OCI-LY1 (cell line): Measurements from ENCODE around the gene CCDC60.

ENCODE experiments used
- H2AFZ ChIP-seq: fragments of 200-600 bp; sonication (generic), shearing (Covaris generic); 2 replicates; pipeline ENCODE4 v1.6.0; 2014; ENCODE audit warnings: antibody characterized with exemption, mild to moderate bottlenecking, low read length
- H3F3A ChIP-seq: fragments of 200-600 bp; sonication (generic), shearing (Covaris generic); 2 replicates; pipeline ENCODE4 v1.6.0; 2014; ENCODE audit warnings: mild to moderate bottlenecking, antibody characterized with exemption, low read length, moderate library complexity; ENCODE audit not compliant: insufficient read depth
- H3K27ac ChIP-seq: fragments of 200-600 bp; sonication (generic); 2 replicates; pipeline ENCODE4 v1.5.1; 2014; ENCODE audit warnings: low read length, mixed run types, mild to moderate bottlenecking, low read depth; ENCODE audit not compliant: poor library complexity, severe bottlenecking
- H3K27me3 ChIP-seq: fragments of 200-600 bp; sonication (generic); 2 replicates; pipeline ENCODE4 v1.6.0; 2014; ENCODE audit warnings: antibody characterized with exemption, mild to moderate bottlenecking, low read length, moderate library complexity; ENCODE audit not compliant: insufficient read depth
- H3K36me3 ChIP-seq: fragments of 200-600 bp; sonication (generic); 2 replicates; pipeline ENCODE4 v1.6.1; 2014; ENCODE audit warnings: mild to moderate bottlenecking, antibody characterized with exemption, low read length, moderate library complexity, mixed read lengths; ENCODE audit not compliant: insufficient read depth
- H3K4me1 ChIP-seq: fragments of 200-600 bp; sonication (generic); 2 replicates; pipeline ENCODE4 v1.5.1; 2014; ENCODE audit warnings: mild to moderate bottlenecking, low read length, moderate library complexity; ENCODE audit not compliant: insufficient read depth, severe bottlenecking
- H3K4me2 ChIP-seq: fragments of 200-600 bp; sonication (generic), shearing (Covaris generic); 2 replicates; pipeline ENCODE4 v1.6.1; 2014; ENCODE audit warnings: low read length
- H3K4me3 ChIP-seq: fragments of 200-600 bp; sonication (generic); 2 replicates; pipeline ENCODE4 v1.5.1; 2014; ENCODE audit warnings: low read length, low read depth, mild to moderate bottlenecking, mixed read lengths; ENCODE audit not compliant: poor library complexity, severe bottlenecking
- H3K79me2 ChIP-seq: fragments of 200-600 bp; shearing (Covaris generic); 2 replicates; pipeline ENCODE4 v1.6.1; 2016; ENCODE audit warnings: mixed run types, low read length, mixed read lengths; ENCODE audit not compliant: insufficient read depth
- H3K9ac ChIP-seq: fragments of 200-600 bp; sonication (generic), shearing (Covaris generic); 2 replicates; pipeline ENCODE4 v1.6.1; 2014; ENCODE audit warnings: mild to moderate bottlenecking, low read length, mixed read lengths
- H3K9me2 ChIP-seq: fragments of 200-600 bp; sonication (generic), shearing (Covaris generic); 2 replicates; pipeline ENCODE4 v1.6.1; 2014; ENCODE audit warnings: low read depth, mild to moderate bottlenecking, low read length, mixed read lengths
- H3K9me3 ChIP-seq: fragments of 200-600 bp; shearing (Covaris generic); 2 replicates; pipeline ENCODE4 v1.6.1; 2014; ENCODE audit warnings: low read length, mixed read lengths
- H4K20me1 ChIP-seq: fragments of 200-600 bp; sonication (generic), shearing (Covaris generic); 2 replicates; pipeline ENCODE4 v1.6.0; 2016; ENCODE audit warnings: mild to moderate bottlenecking, low read length; ENCODE audit not compliant: insufficient read depth
- EZH2 ChIP-seq: fragments of 200-600 bp; sonication (generic), shearing (Covaris generic); IDR thresholded peaks from 2 replicates; pipeline ENCODE4 v1.8.0; 2017; ENCODE audit warnings: borderline replicate concordance, mixed run types, mild to moderate bottlenecking, antibody characterized with exemption, low read length, moderate library complexity, mixed read lengths
- TF ChIP-seq, protein P1 (sequence below): fragments of 200-600 bp; sonication (generic), shearing (Covaris generic); IDR thresholded peaks from 2 replicates; pipeline ENCODE4 v1.5.1; 2017; ENCODE audit warnings: mild to moderate bottlenecking, antibody characterized with exemption, low read length, moderate library complexity, mixed read lengths

The CCDC60 gene

DNA sequence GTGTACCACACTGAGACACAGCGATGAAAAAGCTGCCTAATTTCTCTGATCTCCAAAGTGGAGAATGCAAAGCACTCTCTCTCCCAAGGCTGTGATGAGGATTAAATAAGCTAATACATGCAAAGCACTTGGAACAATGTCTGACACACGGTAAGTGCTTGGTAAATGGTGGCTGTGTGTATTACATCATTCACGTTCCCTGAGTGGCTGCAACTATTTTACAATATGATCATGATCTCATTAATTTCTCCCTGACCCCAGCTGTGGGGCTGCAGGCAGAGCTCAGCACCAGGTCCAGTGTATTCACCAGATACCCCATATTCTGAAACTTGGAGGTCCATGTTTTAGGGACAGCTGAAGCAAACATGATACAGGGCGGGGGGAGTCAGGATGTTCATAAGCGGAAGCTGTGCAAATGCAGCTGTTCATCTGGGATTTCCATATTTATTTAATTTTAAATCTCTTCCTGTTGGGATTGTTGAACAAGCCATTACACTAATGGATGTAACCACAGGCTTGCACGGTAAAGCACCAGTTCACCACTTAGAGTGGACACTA, 106.4 kb downstream of the CCDC60 start:
- Histone ChIP-seq H3K9me3 (no peaks in the 10 kb centered on the region), H3K9ac (no peak overlapping the region), H3F3A (no peaks in the 10 kb centered on the region), H3K9me2 (no peaks in the 10 kb centered on the region), H3K27me3 (no peaks in the 10 kb centered on the region), H3K36me3 (no peaks in the 10 kb centered on the region), H3K27ac (no peak overlapping the region), H4K20me1 (no peaks in the 10 kb centered on the region), H3K4me2 (no peak overlapping the region), H3K4me1 (no peaks in the 10 kb centered on the region), H2AFZ (no peak overlapping the region), H3K4me3 (no peak overlapping the region), H3K79me2 (no peaks in the 10 kb centered on the region)
- TF ChIP-seq EZH2, result no peak
- TF ChIP-seq, protein P1, sequence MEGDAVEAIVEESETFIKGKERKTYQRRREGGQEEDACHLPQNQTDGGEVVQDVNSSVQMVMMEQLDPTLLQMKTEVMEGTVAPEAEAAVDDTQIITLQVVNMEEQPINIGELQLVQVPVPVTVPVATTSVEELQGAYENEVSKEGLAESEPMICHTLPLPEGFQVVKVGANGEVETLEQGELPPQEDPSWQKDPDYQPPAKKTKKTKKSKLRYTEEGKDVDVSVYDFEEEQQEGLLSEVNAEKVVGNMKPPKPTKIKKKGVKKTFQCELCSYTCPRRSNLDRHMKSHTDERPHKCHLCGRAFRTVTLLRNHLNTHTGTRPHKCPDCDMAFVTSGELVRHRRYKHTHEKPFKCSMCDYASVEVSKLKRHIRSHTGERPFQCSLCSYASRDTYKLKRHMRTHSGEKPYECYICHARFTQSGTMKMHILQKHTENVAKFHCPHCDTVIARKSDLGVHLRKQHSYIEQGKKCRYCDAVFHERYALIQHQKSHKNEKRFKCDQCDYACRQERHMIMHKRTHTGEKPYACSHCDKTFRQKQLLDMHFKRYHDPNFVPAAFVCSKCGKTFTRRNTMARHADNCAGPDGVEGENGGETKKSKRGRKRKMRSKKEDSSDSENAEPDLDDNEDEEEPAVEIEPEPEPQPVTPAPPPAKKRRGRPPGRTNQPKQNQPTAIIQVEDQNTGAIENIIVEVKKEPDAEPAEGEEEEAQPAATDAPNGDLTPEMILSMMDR, result no peak

DNA sequence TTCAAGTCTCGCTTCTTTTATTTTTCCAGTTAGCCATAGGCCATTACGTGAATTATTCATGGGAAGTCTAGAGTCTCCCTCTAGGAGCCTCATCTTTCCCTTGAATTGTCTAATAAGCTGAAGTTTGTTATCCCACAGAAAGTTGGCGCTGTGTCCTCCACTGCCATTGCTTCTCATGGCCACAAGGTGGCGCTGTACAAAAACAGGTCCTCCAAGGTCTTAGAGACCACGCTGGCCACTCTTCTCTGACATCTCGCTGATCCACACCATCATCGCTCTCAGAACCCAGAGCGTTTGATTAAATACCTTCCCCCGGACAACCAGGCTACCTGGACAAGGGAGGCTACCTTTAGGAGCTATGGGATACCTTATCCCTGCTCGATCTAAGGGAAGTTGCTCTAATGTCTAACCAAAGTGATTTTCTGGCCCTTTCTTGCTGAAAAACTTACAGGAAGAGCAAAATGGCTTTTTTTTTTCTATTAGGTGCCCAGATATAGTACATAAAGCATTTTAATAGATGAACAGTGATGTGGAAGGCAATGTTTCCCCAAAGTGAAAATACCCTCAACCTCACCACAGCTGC, 110.0 kb downstream of the CCDC60 start:
- Histone ChIP-seq H3F3A (no peaks in the 10 kb centered on the region), H3K4me1 (no peaks in the 10 kb centered on the region), H4K20me1 (no peaks in the 10 kb centered on the region), H3K9ac (no peak overlapping the region), H3K36me3 (no peaks in the 10 kb centered on the region), H3K9me3 (no peaks in the 10 kb centered on the region), H3K27me3 (no peaks in the 10 kb centered on the region), H2AFZ (no peak overlapping the region), H3K4me3 (no peak overlapping the region), H3K4me2 (no peak overlapping the region), H3K9me2 (no peaks in the 10 kb centered on the region), H3K27ac (no peak overlapping the region), H3K79me2 (no peaks in the 10 kb centered on the region)
- TF ChIP-seq, protein P1, result peak; percentile 99
- TF ChIP-seq EZH2, result no peak

DNA sequence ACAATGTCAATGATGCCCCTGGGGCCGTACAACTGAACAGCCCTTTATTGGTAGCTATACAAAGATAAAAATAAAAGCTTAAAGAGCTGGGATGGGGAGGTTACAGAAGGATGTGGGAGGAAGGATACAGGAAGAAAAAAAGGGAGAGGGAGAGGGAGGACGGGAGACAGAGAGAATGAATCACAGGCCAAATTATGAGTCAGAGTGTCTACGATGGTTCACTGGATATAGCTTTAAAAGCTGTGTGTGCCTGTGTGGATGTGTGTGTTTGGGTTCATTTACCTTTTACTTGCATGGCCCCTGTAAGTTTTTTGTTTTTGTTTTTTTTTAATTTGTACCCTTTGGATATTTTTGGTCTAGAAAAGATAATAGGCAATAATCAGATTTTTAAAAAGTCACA, 111.9 kb downstream of the CCDC60 start:
- TF ChIP-seq, protein P1, result no peak
- no peak for TF ChIP-seq EZH2
- Histone ChIP-seq H3K9me3 (no peaks in the 10 kb centered on the region), H3K36me3 (no peaks in the 10 kb centered on the region), H3K4me3 (no peak overlapping the region), H3K9ac (no peak overlapping the region), H3F3A (no peaks in the 10 kb centered on the region), H3K27me3 (no peaks in the 10 kb centered on the region), H3K4me2 (no peak overlapping the region), H2AFZ (no peak overlapping the region), H3K4me1 (no peaks in the 10 kb centered on the region), H3K9me2 (no peaks in the 10 kb centered on the region), H3K79me2 (no peaks in the 10 kb centered on the region), H4K20me1 (no peaks in the 10 kb centered on the region), H3K27ac (no peak overlapping the region)
